Activated effector memory CD4-positive, alpha-beta T cell treated with Interleukin-2 at 50 U/mL for 16 hours (primary cell): ENCODE results near the gene CASP2.

Experiments used
- DNase-seq: peaks from one replicate; pipeline ENCODE4 v3.0.0-alpha.2; 2020

Gene CASP2

DNA sequence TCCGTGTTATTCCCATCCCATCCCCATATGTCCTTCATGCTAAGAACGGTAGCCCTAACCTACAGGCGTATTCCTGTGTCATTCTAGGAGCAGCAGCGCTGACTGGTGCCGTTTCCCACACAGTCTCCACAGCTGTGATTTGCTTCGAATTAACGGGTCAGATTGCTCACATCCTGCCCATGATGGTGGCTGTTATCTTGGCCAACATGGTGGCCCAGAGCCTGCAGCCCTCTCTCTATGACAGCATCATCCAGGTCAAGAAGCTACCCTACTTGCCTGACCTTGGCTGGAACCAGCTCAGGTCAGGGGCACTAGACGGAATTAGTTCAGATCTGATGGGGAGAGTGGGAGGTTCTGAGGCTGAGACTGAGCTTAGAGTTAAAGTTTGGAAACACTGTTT is 53.7 kb downstream of the CASP2 start:
- no peak for DNase-seq

DNA sequence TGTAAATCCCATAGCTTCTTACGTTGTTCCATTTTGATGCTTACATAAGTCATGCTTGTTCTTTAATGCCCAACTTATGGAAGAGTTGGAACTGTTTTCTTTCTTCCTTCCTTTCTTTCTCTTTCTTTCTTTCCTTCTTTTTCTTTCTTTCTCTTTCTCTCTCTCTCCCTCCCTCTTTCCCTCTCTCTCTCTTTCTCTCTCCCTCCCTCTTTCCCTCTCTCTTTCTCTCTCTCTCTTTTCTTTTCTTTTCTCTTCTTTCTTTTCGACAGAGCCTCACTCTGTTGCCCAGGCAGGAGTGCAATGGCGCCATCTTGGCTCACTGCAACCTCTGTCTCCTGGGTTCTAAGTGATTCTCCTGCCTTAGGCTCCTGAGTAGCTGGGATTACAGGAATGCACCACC is 55.4 kb downstream of the CASP2 start:
- no peak for DNase-seq

DNA sequence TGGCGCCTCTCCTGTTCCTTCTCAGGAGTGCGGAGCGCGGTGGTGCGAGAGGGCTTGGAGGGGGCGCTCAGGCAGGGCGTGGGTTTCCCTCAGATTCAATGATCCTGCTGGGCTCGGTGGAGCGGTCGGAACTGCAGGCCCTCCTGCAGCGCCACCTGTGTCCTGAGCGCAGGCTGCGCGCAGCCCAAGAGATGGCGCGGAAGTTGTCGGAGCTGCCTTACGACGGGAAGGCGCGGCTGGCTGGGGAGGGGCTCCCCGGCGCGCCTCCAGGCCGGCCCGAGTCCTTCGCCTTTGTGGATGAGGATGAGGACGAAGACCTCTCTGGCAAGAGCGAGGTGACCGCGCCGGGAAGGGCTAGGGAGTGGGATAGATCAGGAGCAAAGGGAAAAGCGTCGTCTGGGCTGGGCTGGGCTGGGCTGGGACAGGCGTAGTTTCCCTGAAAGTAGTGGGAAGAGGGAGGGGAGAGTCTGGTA is 57.3 kb downstream of the CASP2 start:
- DNase-seq, result peak; percentile 57

DNA sequence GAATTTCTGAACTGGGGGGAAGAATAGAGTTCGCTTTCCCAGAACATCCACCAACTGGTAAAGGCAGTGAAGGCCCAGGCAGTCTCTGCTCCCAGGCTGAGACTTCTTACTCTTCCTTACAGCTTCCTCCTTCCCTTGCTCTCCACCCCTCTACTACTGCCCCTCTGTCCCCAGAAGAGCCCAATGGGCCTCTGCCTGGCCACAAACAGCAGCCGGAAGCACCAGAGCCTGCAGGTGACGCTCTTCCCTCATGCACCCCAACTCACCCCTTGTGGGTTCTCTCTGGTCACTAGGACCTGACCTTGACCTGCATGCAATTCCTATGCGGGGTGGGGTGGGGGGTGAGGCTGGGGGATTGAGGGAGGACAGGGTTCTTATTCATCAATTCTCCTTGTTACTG is 57.9 kb downstream of the CASP2 start:
- no peak for DNase-seq

- no peak for DNase-seq
Observed at GRCh38 chr7:143347950-143348349, 59.8 kb downstream of the CASP2 start.

DNA sequence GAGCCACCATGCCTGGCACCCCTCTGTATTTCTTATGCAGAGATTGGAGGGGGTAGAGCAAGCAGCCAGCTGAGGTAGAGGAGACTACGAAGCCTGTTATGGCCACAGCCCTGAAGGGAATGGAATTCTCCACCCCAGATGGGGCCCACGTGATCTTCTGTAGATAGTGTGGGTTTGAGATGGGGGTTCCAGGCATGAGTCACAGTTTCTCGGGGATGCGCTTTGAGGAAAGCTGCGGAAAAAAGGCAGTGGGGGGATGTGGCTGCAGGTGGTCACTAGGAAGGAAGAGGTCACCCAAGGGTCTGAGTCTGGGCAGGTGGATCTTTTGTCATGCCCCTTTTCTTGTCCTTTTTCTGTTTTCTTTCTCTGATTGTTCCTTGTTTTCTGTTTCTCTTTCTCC is 62.9 kb downstream of the CASP2 start:
- DNase-seq, result no peak

- no peak for DNase-seq
Observed at GRCh38 chr7:143351574-143351973, 63.4 kb downstream of the CASP2 start.

- no peak for DNase-seq
Observed at GRCh38 chr7:143352531-143353002, 64.4 kb downstream of the CASP2 start.

- DNase-seq, result no peak
Observed at GRCh38 chr7:143354376-143354775, 66.2 kb downstream of the CASP2 start.

DNA sequence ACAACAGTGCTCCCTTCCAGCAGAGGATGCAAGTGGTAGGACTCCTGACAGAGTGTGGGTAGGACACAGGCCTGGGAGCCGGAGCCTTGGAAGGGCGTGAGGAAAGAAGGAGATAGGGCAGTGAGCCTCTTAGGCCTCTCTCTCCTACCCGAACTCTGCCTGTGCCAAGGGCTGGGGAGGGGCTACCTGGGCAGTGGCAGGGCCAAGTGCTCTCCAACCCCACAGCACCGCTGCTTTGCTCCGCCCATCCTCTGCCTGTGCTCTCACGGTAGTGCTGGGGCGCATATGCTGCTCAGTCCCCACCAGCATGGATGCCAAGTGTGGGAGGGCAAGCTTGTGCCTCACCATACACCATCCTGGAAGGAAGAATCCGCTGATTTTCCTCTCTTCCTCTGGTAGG is 66.8 kb downstream of the CASP2 start:
- no peak for DNase-seq

DNA sequence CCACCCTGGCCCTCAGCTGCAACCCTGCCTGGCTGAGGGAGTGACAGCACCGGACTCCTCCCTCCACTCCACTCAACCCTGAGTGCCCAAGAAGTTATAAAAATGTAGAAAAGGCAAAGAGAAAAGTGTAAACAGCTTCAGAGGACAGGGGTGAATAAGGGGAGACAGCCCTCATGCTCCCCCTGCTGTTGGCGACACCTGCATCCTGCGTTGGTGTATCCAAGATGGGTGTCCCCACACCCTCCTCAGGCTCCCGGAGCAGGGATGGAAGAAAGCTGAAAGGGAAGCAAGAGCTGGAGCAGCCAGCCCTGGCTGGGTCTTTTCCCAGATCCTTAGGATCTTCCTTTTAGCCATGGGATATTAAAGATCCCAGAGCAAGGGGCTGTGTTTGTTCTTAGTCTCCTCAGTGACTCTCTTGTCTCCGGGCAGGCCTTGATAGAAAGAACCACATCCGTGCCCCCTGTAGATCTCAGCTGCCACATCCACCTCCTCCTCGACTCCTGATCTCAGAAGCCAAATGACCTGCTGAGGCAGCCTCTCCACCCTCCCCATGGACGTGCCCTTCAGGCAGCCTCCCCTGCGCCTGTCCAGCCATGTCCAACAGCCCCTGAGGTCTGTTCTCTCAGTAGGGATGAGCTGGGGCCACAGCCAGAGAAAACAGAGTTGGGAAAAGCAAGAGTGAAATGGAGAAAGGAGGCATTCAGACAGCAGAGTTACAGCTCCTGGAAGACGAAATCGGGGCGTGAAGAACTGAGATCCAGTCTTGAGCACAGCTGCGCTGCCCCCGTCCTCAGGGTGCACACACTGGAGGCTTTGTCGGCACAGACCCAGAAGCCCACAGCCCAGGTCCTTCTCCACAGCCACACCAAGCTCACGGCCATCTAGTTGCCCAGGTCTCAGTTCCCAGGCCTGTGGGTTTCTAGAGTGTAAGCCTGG is 67.6 kb downstream of the CASP2 start:
- no peak for DNase-seq

DNA sequence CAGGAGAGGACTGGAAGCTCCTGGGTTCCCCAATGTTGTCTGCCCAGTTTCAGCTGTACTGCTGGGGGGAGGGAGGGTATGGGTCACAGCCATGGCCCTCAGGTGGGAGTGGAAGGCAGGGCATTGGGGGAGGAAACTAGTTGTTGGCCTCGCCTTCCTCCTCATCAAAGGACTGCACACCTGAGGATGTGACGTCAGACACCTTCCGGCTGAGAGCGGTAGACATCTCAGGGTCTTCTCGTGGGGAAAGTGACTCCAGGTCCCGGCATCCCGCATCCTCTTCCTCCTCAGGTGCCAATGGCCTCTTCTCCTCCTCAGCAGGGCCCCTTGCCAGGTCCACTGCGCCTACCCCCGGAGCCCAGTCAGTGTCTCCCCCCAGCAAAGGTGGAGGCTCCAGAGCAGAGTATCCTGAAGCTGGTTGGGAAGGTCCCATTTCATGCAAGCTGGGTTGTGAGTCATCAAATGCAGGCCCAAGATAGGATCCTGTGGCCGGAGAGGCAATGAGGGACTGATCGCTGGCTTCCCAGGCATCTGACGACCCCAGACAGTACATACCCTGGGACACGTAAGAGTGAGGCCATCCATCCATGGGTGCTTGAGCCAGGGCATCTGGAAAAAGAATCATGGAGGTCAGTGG is 68.4 kb downstream of the CASP2 start:
- no peak for DNase-seq
